Caco-2 (cell line): Measurements from ENCODE around the gene TAC4. TPM values are rescaled to one million over a fixed set of nuclear protein-coding genes. Genes with fewer than 3 reads are reported as not detected.
"Not testable (repeated sequence)": the region's sequence is repeated elsewhere in the genome, so short reads cannot be mapped to it uniquely, and the experiment has no call there.

Experiments used
- BruUV-seq: library from RNA; stranded (reverse); fragments of 400-500 nt; replicated peaks from 2 replicates; lab custom pipeline; 2021; lab: Mats Ljungman, UMichigan
- CTCF ChIA-PET: fragments of 300-600 bp; sonication (Branson Sonifier 250); formaldehyde crosslinking; loops from one replicate; lab custom pipeline; 2022; ENCODE audit warnings: antibody characterized with exemption; lab: Charles Lee
- POLR2A ChIA-PET: fragments of 300-600 bp; sonication (Branson Sonifier 250); formaldehyde crosslinking; loops from one replicate; lab custom pipeline; 2022; ENCODE audit warnings: antibody characterized with exemption; lab: Charles Lee
- DNase-seq, 2 experiments: peaks; one replicate each; pipeline versions ENCODE4 v3.0.0 to v3.0.0-alpha.2; 2020 to 2022
- H3K27me3 ChIP-seq: replicated peaks from 2 replicates; pipeline ENCODE4 v1.6.0; 2011; ENCODE audit warnings: low read length; ENCODE audit not compliant: control insufficient read depth, insufficient read depth
- H3K36me3 ChIP-seq: 2 replicates; pipeline ENCODE4 v1.5.1; 2011; ENCODE audit warnings: low read length; ENCODE audit not compliant: control insufficient read depth, insufficient read depth
- H3K4me1 ChIP-seq: fragments of 250-450 bp; sonication (Bioruptor Pico); 2 replicates; pipeline ENCODE4 v1.5.1; 2020; ENCODE audit warnings: mild to moderate bottlenecking
- H3K4me3 ChIP-seq: 2 replicates; pipeline ENCODE4 v1.5.1; 2011; ENCODE audit warnings: low read depth, mild to moderate bottlenecking, control low read depth, low read length
- H3K9me3 ChIP-seq: fragments of 250-450 bp; sonication (Bioruptor Pico); 2 replicates; pipeline ENCODE4 v1.5.1; 2020; ENCODE audit warnings: mild to moderate bottlenecking, moderate library complexity
- H3K27ac Mint-ChIP-seq: one replicate; pipeline ENCODE4 v1.8.0; 2022; ENCODE audit warnings: mixed read lengths; ENCODE audit not compliant: unreplicated experiment
- H3K27me3 Mint-ChIP-seq: one replicate; pipeline ENCODE4 v1.8.0; 2022; ENCODE audit warnings: mixed read lengths; ENCODE audit not compliant: insufficient read depth, unreplicated experiment
- H3K36me3 Mint-ChIP-seq: one replicate; pipeline ENCODE4 v1.8.0; 2022; ENCODE audit warnings: mild to moderate bottlenecking, mixed read lengths; ENCODE audit not compliant: insufficient read depth, unreplicated experiment
- H3K4me1 Mint-ChIP-seq: one replicate; pipeline ENCODE4 v1.8.0; 2022; ENCODE audit warnings: low read depth, mixed read lengths; ENCODE audit not compliant: unreplicated experiment
- H3K4me3 Mint-ChIP-seq: one replicate; pipeline ENCODE4 v1.8.0; 2022; ENCODE audit warnings: mild to moderate bottlenecking, moderate library complexity, mixed read lengths; ENCODE audit not compliant: unreplicated experiment
- H3K9me3 Mint-ChIP-seq: one replicate; pipeline ENCODE4 v1.8.0; 2022; ENCODE audit warnings: mixed read lengths; ENCODE audit not compliant: unreplicated experiment
- CTCF ChIP-seq, 2 experiments: fragments of 200-600 bp in 1 of 2; IDR thresholded peaks; 1 replicate in 1 of 2; 2 replicates in 1 of 2; pipeline versions ENCODE4 v1.5.1 to v1.8.0; 2011 to 2022; ENCODE audit warnings: antibody characterized with exemption in 1 of 2, control low read depth in 1 of 2, inconsistent platforms in 1 of 2, low read depth in 1 of 2, low read length in 1 of 2, mild to moderate bottlenecking in 1 of 2, moderate library complexity in 1 of 2; ENCODE audit not compliant: insufficient read depth in 1 of 2, severe bottlenecking in 1 of 2, unreplicated experiment in 1 of 2
- intact Hi-C: fragments of 100-400 bp; cut with micrococcal nuclease; formaldehyde crosslinking; loops from one replicate; pipeline ENCODE4 v1.10.0; 2022; ENCODE audit not compliant: unreplicated experiment
- total RNA-seq: library from RNA; stranded (reverse); gene quantifications from 2 replicates; pipeline ENCODE4 v1.2.3, GENCODE V29; 2022

TAC4 gene
- total RNA-seq, 1 experiment from 2014 or later, result 17.1 TPM

- Mint-ChIP-seq H3K27me3 (no peaks in the 10 kb centered on the region), H3K4me1 (peaks cover 4% of the 10 kb centered on the region), H3K9me3 (no peaks in the 10 kb centered on the region), H3K36me3 (peaks cover 95% of the 10 kb centered on the region), H3K4me3 (no peak overlapping the region), H3K27ac (peak overlapping the region; percentile 0)
- POLR2A ChIA-PET, result no interaction called here
- H3K36me3 ChIP-seq, result peaks cover 12% of the 10 kb centered on the region
- BruUV-seq, result no TSS peak
- CTCF ChIA-PET, result no interaction called here
- H3K27me3 ChIP-seq, result no peaks in the 10 kb centered on the region
- no peaks in the 10 kb centered on the region for H3K9me3 ChIP-seq
- no peak for DNase-seq
- intact Hi-C loops, result no loop called here
- no peak overlapping the region for H3K4me3 ChIP-seq
- peaks cover 13% of the 10 kb centered on the region for H3K4me1 ChIP-seq
- no peak for TF ChIP-seq CTCF (IDR thresholded peaks at IDR 0.05; ENCODE audit: insufficient read depth in 1 of 2, low read depth in 1 of 2, low read length in 1 of 2, severe bottlenecking in 1 of 2, unreplicated experiment in 1 of 2)
Observed at GRCh38 chr17:49829026-49829425, 18.8 kb downstream of the TAC4 start.

- H3K27me3 Mint-ChIP-seq, H3K4me3 Mint-ChIP-seq, intact Hi-C loops, H3K9me3 Mint-ChIP-seq, H3K9me3 ChIP-seq, POLR2A ChIA-PET, H3K4me3 ChIP-seq, H3K4me1 Mint-ChIP-seq, CTCF ChIA-PET, H3K27me3 ChIP-seq, DNase-seq: not testable (repeated sequence)
- peaks cover 15% of the 10 kb centered on the region for H3K36me3 ChIP-seq
- Mint-ChIP-seq H3K36me3 (peaks cover 95% of the 10 kb centered on the region), H3K27ac (peak overlapping the region; percentile 9)
- H3K4me1 ChIP-seq, result peaks cover 13% of the 10 kb centered on the region
- BruUV-seq, result TSS peak; percentile 17
Observed at GRCh38 chr17:49828325-49828724, 19.5 kb downstream of the TAC4 start.

GRCh38 chr17:49825645-49826044 is 22.2 kb downstream of the TAC4 start:
- Histone ChIP-seq H3K4me1 (peaks cover 18% of the 10 kb centered on the region), H3K36me3 (peaks cover 21% of the 10 kb centered on the region), H3K27me3 (no peaks in the 10 kb centered on the region), H3K4me3 (no peak overlapping the region), H3K9me3 (no peaks in the 10 kb centered on the region)
- ChIA-PET CTCF (no interaction called here), POLR2A (no interaction called here)
- H3K36me3 Mint-ChIP-seq, result peaks cover 99% of the 10 kb centered on the region
- H3K27ac Mint-ChIP-seq, result no peak overlapping the region
- DNase-seq, result no peak
- no TSS peak for BruUV-seq
- H3K4me3 Mint-ChIP-seq, result no peak overlapping the region
- H3K9me3 Mint-ChIP-seq, result no peaks in the 10 kb centered on the region
- no peaks in the 10 kb centered on the region for H3K27me3 Mint-ChIP-seq
- peaks cover 14% of the 10 kb centered on the region for H3K4me1 Mint-ChIP-seq
- intact Hi-C loops, result no loop called here
- no peak for TF ChIP-seq CTCF (IDR thresholded peaks at IDR 0.05; ENCODE audit: insufficient read depth in 1 of 2, low read depth in 1 of 2, low read length in 1 of 2, severe bottlenecking in 1 of 2, unreplicated experiment in 1 of 2)

- Mint-ChIP-seq H3K9me3 (no peaks in the 10 kb centered on the region), H3K4me1 (peaks cover 10% of the 10 kb centered on the region), H3K4me3 (no peak overlapping the region), H3K36me3 (peaks cover 92% of the 10 kb centered on the region), H3K27me3 (no peaks in the 10 kb centered on the region), H3K27ac (no peak overlapping the region)
- no TSS peak for BruUV-seq
- Histone ChIP-seq H3K9me3 (no peaks in the 10 kb centered on the region), H3K4me1 (0 out of 2 replicates have a peak, but pooled peaks cover 5% of the 10 kb centered on the region), H3K36me3 (peaks cover 24% of the 10 kb centered on the region), H3K27me3 (no peaks in the 10 kb centered on the region), H3K4me3 (no peak overlapping the region)
- CTCF ChIA-PET, result no interaction called here
- POLR2A ChIA-PET, result no interaction called here
- DNase-seq, result no peak
- intact Hi-C loops, result loop anchor here (2.0 kb wide), 1 partner anchor 25 kb away; no protein-coding TSS in a partner anchor
- no peak for TF ChIP-seq CTCF (IDR thresholded peaks at IDR 0.05; ENCODE audit: insufficient read depth in 1 of 2, low read depth in 1 of 2, low read length in 1 of 2, severe bottlenecking in 1 of 2, unreplicated experiment in 1 of 2)
Observed at GRCh38 chr17:49823614-49824013, 24.3 kb downstream of the TAC4 start.
